K562 (cell line): ENCODE results near the gene COL4A5. TPM values are rescaled to one million over a fixed set of nuclear protein-coding genes. Genes with fewer than 3 reads are reported as not detected.

Source experiments
- ATAC-seq: fragments of 200-7000 bp; cut with Tn5 transposase; 3 replicates; pipeline ENCODE4 v1.9.1; 2020; ENCODE audit warnings: moderate library complexity
- BruUV-seq: library from RNA; stranded (reverse); fragments of 400-500 nt; replicated peaks from 2 replicates; lab custom pipeline; 2021; lab: Mats Ljungman, UMichigan
- CTCF ChIA-PET: fragments of 300-600 bp; formaldehyde crosslinking; extraction: SDS; loops from one replicate; lab custom pipeline; 2021; ENCODE audit warnings: low intra/inter-chr PET ratio; lab: Yijun Ruan, JAX
- POLR2A ChIA-PET: fragments of 300-600, 350-650 bp; sonication (Branson Sonifier 250); formaldehyde crosslinking; extraction: SDS; loops from one replicate; lab custom pipeline; 2021; ENCODE audit warnings: antibody characterized with exemption, inconsistent platforms; lab: Yijun Ruan, JAX
- DNase-seq, 4 experiments: peaks; one replicate each; pipeline versions ENCODE4 v3.0.0 to v3.0.0-alpha.2; 2011 to 2018; ENCODE audit warnings: low spot score in 3 of 4, mixed read lengths in 3 of 4; ENCODE audit errors: extremely low read depth in 1 of 4
- FAIRE-seq: peaks from 2 replicates; lab custom pipeline; 2011; peaks lifted over from hg19 to GRCh38; lab: Jason Lieb, UNC
- H2AFZ ChIP-seq: 2 replicates; pipeline ENCODE4 v1.6.0; 2011; ENCODE audit warnings: low read depth, low read length, control low read depth, inconsistent platforms
- H3K27ac ChIP-seq: fragments of 200-600 bp; 3 replicates; pipeline ENCODE4 v1.8.0; 2011; ENCODE audit warnings: low read depth, mild to moderate bottlenecking, control low read depth, inconsistent platforms, low read length, moderate library complexity, mixed read lengths; ENCODE audit errors: extremely low read depth
- H3K27me3 ChIP-seq, 2 experiments: fragments of 300-600 bp in 1 of 2; 2 replicates in 1 of 2; 3 replicates in 1 of 2; pipeline versions ENCODE4 v1.6.0 to v1.8.0; 2011; ENCODE audit warnings: inconsistent platforms in 2 of 2, low read length in 2 of 2, mild to moderate bottlenecking in 1 of 2, mixed read lengths in 1 of 2, moderate library complexity in 1 of 2; ENCODE audit not compliant: control insufficient read depth in 2 of 2, insufficient read depth in 2 of 2
- H3K36me3 ChIP-seq: fragments of 300-600 bp; 3 replicates; pipeline ENCODE4 v1.8.0; 2011; ENCODE audit warnings: mild to moderate bottlenecking, low read length, inconsistent platforms; ENCODE audit not compliant: control insufficient read depth, insufficient read depth
- H3K4me1 ChIP-seq, 2 experiments: fragments of 200-600 bp in 1 of 2; replicated peaks in 1 of 2; 2 replicates in 1 of 2; 3 replicates in 1 of 2; pipeline versions ENCODE4 v1.5.1 to v1.8.0; 2011; ENCODE audit warnings: inconsistent platforms in 2 of 2, low read length in 2 of 2, mild to moderate bottlenecking in 1 of 2, mixed read lengths in 1 of 2, moderate library complexity in 1 of 2; ENCODE audit not compliant: control insufficient read depth in 2 of 2, insufficient read depth in 2 of 2
- H3K4me2 ChIP-seq: 2 replicates; pipeline ENCODE4 v1.6.1; 2011; ENCODE audit warnings: low read length, control low read depth, inconsistent platforms, mixed read lengths; ENCODE audit not compliant: insufficient read depth
- H3K4me3 ChIP-seq: fragments of 200-600 bp; sonication (generic), shearing (Covaris generic); 2 replicates; pipeline ENCODE4 v1.5.1; 2016; ENCODE audit warnings: control low read depth, inconsistent platforms
- H3K79me2 ChIP-seq: fragments of 200-600 bp; 3 replicates; pipeline ENCODE4 v1.8.0; 2011; ENCODE audit warnings: low read length, inconsistent platforms; ENCODE audit not compliant: control insufficient read depth, insufficient read depth
- H3K9ac ChIP-seq, 2 experiments: 2 replicates each; pipeline versions ENCODE4 v1.6.0 to v1.6.1; 2011; ENCODE audit warnings: low read depth in 2 of 2, low read length in 2 of 2, control low read depth in 1 of 2, inconsistent platforms in 1 of 2, mild to moderate bottlenecking in 1 of 2, mixed read lengths in 1 of 2; ENCODE audit not compliant: insufficient read depth in 1 of 2
- H3K9me1 ChIP-seq: one replicate; pipeline ENCODE4 v1.6.0; 2011; ENCODE audit warnings: inconsistent platforms, mild to moderate bottlenecking, low read length, moderate library complexity; ENCODE audit not compliant: control insufficient read depth, insufficient read depth
- H3K9me3 ChIP-seq: replicated peaks from 2 replicates; pipeline ENCODE4 v1.5.1; 2011; ENCODE audit warnings: low read depth, low read length, inconsistent platforms; ENCODE audit not compliant: control insufficient read depth, insufficient read depth
- H4K20me1 ChIP-seq: replicated peaks from 2 replicates; pipeline ENCODE4 v1.6.1; 2011; ENCODE audit warnings: low read length, inconsistent platforms, mixed read lengths; ENCODE audit not compliant: control insufficient read depth, insufficient read depth
- MTA2 ChIP-seq: fragments of 450-650 bp; IDR thresholded peaks from 2 replicates; pipeline ENCODE4 v1.6.1; 2016; ENCODE audit warnings: low read depth
- RFX7 ChIP-seq: fragments of 250-450 bp; sonication (Bioruptor Pico); IDR thresholded peaks from 2 replicates; pipeline ENCODE4 v1.5.1; 2021; ENCODE audit warnings: mild to moderate bottlenecking
- SMARCA4 ChIP-seq: fragments of 450-650 bp; IDR thresholded peaks from 2 replicates; pipeline ENCODE4 v1.6.1; 2016
- WGBS: fragments of 100-300 bp; shearing (Covaris generic); methylation state at CpG from one replicate; pipeline ENCODE4 v1.1.6; 2016; ENCODE audit warnings: low coverage, mixed read lengths; ENCODE audit not compliant: insufficient coverage; ENCODE audit errors: missing lambda C conversion rate; 5-methylcytosine and 5-hydroxymethylcytosine counted together
- in situ Hi-C: fragments of 300-500 bp; cut with MboI; formaldehyde crosslinking; loops from 4 replicates; pipeline ENCODE4 v1.15.0; 2018; ENCODE audit warnings: inconsistent platforms, mixed read lengths
- intact Hi-C: fragments of 100-400 bp; cut with micrococcal nuclease; formaldehyde crosslinking; loops from 2 replicates; pipeline ENCODE4 v1.14.2; 2022
- polyA plus RNA-seq, 8 experiments: library from polyadenylated mRNA; depleted of rRNA in 4 of 8; stranded (reverse) in 5 of 8; unstranded in 3 of 8; fragments of >200 nt; fragmentation: Nextera tagmentation in 2 of 8; fragmentation: Illumina TruSeq in 1 of 8; extraction: Ambion mirVana in 2 of 8; extraction: Trizol in 1 of 8; gene quantifications; 2 replicates each; pipeline versions ENCODE4 v1.2.1 to v1.2.3, GENCODE V29; 2011 to 2014; ENCODE audit warnings: inconsistent platforms in 1 of 8, missing spikeins in 1 of 8
- total RNA-seq, 7 experiments: library from RNA; depleted of rRNA in 6 of 7; stranded (reverse); fragments of >200 nt in 6 of 7; fragmentation: Illumina TruSeq in 2 of 7; extraction: Trizol in 2 of 7; gene quantifications; 2 replicates each; pipeline versions ENCODE4 v1.2.1 to v1.2.3, GENCODE V29; 2011 to 2021; ENCODE audit warnings: low replicate concordance in 1 of 7
- TF ChIP-seq, protein P1 (sequence below): sonication (generic); formaldehyde crosslinking; IDR thresholded peaks from 2 replicates; pipeline ENCODE4 v1.9.0; 2022; ENCODE audit warnings: mild to moderate bottlenecking, missing genetic modification reagents
- TF ChIP-seq, protein P2 (sequence below): sonication (generic); formaldehyde crosslinking; IDR thresholded peaks from 2 replicates; pipeline ENCODE4 v1.8.1; 2023; ENCODE audit warnings: missing genetic modification reagents, mild to moderate bottlenecking, borderline replicate concordance

COL4A5 gene
- total and polyA plus RNA-seq, 9 of the 15 experiments (the other 6 are each of a cell fraction or from before 2014, with no cell fraction given): 0.66 to 2.5 (median 1.8) TPM

DNA sequence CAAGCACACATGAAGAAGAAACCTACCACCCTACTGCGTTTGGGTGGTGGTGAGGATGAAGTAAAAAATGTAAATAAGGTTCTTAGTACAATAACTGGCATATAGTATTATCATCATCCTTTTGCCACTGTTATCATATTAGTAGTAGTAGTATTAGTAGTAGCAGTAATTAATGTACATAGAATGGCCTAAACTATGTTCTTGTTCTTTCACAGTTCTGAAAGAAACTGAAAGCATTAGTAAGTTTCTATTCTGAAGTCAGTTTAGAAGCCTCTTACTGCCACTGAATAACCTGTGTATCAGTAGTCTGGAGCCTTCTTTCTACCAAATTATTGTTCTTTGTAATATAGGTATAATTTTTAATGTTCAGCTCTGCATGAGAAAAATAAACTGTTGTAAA lies 22.4 kb upstream of the COL4A5 start:
- POLR2A ChIA-PET: no interaction called here
- FAIRE-seq (no peak), ATAC-seq (no peak), DNase-seq (no peak)
- Histone ChIP-seq H2AFZ (no peak overlapping the region), H3K4me3 (no peak overlapping the region), H3K9me3 (no peaks in the 10 kb centered on the region), H3K4me1 (no peaks in the 10 kb centered on the region), H3K79me2 (no peaks in the 10 kb centered on the region), H3K27me3 (no peaks in the 10 kb centered on the region), H3K27ac (no peak overlapping the region), H4K20me1 (no peaks in the 10 kb centered on the region), H3K36me3 (no peaks in the 10 kb centered on the region), H3K9me1 (no peaks in the 10 kb centered on the region), H3K4me2 (no peak overlapping the region), H3K9ac (no peak overlapping the region)
- WGBS: 0% methylated on average over 1 of the region's 1 CpG
- TF ChIP-seq, protein P1, sequence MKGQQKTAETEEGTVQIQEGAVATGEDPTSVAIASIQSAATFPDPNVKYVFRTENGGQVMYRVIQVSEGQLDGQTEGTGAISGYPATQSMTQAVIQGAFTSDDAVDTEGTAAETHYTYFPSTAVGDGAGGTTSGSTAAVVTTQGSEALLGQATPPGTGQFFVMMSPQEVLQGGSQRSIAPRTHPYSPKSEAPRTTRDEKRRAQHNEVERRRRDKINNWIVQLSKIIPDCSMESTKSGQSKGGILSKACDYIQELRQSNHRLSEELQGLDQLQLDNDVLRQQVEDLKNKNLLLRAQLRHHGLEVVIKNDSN (CRISPR knock-in tag): no peak
- TF ChIP-seq SMARCA4 (no peak), RFX7 (CRISPR knock-in tag) (no peak), MTA2 (no peak)
- TF ChIP-seq, protein P2, sequence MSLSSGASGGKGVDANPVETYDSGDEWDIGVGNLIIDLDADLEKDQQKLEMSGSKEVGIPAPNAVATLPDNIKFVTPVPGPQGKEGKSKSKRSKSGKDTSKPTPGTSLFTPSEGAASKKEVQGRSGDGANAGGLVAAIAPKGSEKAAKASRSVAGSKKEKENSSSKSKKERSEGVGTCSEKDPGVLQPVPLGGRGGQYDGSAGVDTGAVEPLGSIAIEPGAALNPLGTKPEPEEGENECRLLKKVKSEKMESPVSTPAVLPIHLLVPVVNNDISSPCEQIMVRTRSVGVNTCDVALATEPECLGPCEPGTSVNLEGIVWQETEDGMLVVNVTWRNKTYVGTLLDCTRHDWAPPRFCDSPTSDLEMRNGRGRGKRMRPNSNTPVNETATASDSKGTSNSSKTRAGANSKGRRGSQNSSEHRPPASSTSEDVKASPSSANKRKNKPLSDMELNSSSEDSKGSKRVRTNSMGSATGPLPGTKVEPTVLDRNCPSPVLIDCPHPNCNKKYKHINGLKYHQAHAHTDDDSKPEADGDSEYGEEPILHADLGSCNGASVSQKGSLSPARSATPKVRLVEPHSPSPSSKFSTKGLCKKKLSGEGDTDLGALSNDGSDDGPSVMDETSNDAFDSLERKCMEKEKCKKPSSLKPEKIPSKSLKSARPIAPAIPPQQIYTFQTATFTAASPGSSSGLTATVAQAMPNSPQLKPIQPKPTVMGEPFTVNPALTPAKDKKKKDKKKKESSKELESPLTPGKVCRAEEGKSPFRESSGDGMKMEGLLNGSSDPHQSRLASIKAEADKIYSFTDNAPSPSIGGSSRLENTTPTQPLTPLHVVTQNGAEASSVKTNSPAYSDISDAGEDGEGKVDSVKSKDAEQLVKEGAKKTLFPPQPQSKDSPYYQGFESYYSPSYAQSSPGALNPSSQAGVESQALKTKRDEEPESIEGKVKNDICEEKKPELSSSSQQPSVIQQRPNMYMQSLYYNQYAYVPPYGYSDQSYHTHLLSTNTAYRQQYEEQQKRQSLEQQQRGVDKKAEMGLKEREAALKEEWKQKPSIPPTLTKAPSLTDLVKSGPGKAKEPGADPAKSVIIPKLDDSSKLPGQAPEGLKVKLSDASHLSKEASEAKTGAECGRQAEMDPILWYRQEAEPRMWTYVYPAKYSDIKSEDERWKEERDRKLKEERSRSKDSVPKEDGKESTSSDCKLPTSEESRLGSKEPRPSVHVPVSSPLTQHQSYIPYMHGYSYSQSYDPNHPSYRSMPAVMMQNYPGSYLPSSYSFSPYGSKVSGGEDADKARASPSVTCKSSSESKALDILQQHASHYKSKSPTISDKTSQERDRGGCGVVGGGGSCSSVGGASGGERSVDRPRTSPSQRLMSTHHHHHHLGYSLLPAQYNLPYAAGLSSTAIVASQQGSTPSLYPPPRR: no peak
- intact Hi-C loops: no loop called here
- CTCF ChIA-PET: no interaction called here
- in situ Hi-C loops: no loop called here
- BruUV-seq: no TSS peak
